ENCODE measurements around the gene APCDD1L. TPM values are rescaled to one million over a fixed set of nuclear protein-coding genes. Genes with fewer than 3 reads are reported as not detected.

APCDD1L gene
- total and polyA plus RNA-seq, 4 donors, result 0.11 to 0.32 (median 0.20) TPM; not detected in 1

GRCh38 chr20:58518896-58519593, 3.8 kb upstream of the APCDD1L start:
- WGBS (ENCODE audit: insufficient coverage), result 92% methylated on average over 4 of the region's 7 CpGs
- Histone ChIP-seq H3K27me3 (ENCODE audit: control insufficient read depth, insufficient read depth, low read length) (peaks cover 26% of the 10 kb centered on the region), H3K4me1 (ENCODE audit: control insufficient read depth, insufficient read depth, low read length) (peaks cover 5% of the 10 kb centered on the region), H3K9me3 (ENCODE audit: control insufficient read depth, insufficient read depth, low read length) (no peaks in the 10 kb centered on the region), H3K4me3 (ENCODE audit: low read depth, low read length) (no peak overlapping the region), H3K27ac (ENCODE audit: low read depth, low read length) (no peak overlapping the region), H3K36me3 (ENCODE audit: control insufficient read depth, insufficient read depth, low read length) (no peaks in the 10 kb centered on the region)
- DNase-seq (ENCODE audit: low read depth in 4 of 6, low spot score in 6 of 6), result no peak

- H3K27me3 ChIP-seq (ENCODE audit: control insufficient read depth, insufficient read depth, low read length), result peaks cover 32% of the 10 kb centered on the region
- DNase-seq (ENCODE audit: low read depth in 4 of 6, low spot score in 6 of 6), result no peak
- 59% methylated on average over 9 of the region's 11 CpGs for WGBS (ENCODE audit: insufficient coverage)
- H3K36me3 ChIP-seq (ENCODE audit: control insufficient read depth, insufficient read depth, low read length), result no peaks in the 10 kb centered on the region
- no peaks in the 10 kb centered on the region for H3K9me3 ChIP-seq (ENCODE audit: control insufficient read depth, insufficient read depth, low read length)
- no peak overlapping the region for H3K4me3 ChIP-seq (ENCODE audit: low read depth, low read length)
- H3K4me1 ChIP-seq (ENCODE audit: control insufficient read depth, insufficient read depth, low read length), result peaks cover 5% of the 10 kb centered on the region
- H3K27ac ChIP-seq (ENCODE audit: low read depth, low read length), result no peak overlapping the region
Observed at GRCh38 chr20:58518387-58518786, 3.2 kb upstream of the APCDD1L start.

GRCh38 chr20:58514321-58515232, 622 bp downstream of the APCDD1L start:
- DNase-seq (ENCODE audit: low read depth in 4 of 6, low spot score in 6 of 6), result no peak
- WGBS (ENCODE audit: insufficient coverage), result 2% methylated on average over 74 of the region's 74 CpGs
- H3K9me3 ChIP-seq (ENCODE audit: control insufficient read depth, insufficient read depth, low read length), result no peaks in the 10 kb centered on the region
- H3K4me3 ChIP-seq (ENCODE audit: low read depth, low read length), result no peak overlapping the region
- H3K27ac ChIP-seq (ENCODE audit: low read depth, low read length), result no peak overlapping the region
- H3K36me3 ChIP-seq (ENCODE audit: control insufficient read depth, insufficient read depth, low read length), result no peaks in the 10 kb centered on the region
- H3K4me1 ChIP-seq (ENCODE audit: control insufficient read depth, insufficient read depth, low read length), result peaks cover 9% of the 10 kb centered on the region
- H3K27me3 ChIP-seq (ENCODE audit: control insufficient read depth, insufficient read depth, low read length), result peaks cover 42% of the 10 kb centered on the region

- peaks cover 9% of the 10 kb centered on the region for H3K4me1 ChIP-seq (ENCODE audit: control insufficient read depth, insufficient read depth, low read length)
- WGBS (ENCODE audit: insufficient coverage), result 66% methylated on average over 17 of the region's 19 CpGs
- H3K4me3 ChIP-seq (ENCODE audit: low read depth, low read length), result no peak overlapping the region
- H3K27ac ChIP-seq (ENCODE audit: low read depth, low read length), result no peak overlapping the region
- H3K36me3 ChIP-seq (ENCODE audit: control insufficient read depth, insufficient read depth, low read length), result no peaks in the 10 kb centered on the region
- no peak for DNase-seq (ENCODE audit: low read depth in 4 of 6, low spot score in 6 of 6)
- H3K27me3 ChIP-seq (ENCODE audit: control insufficient read depth, insufficient read depth, low read length), result peaks cover 42% of the 10 kb centered on the region
- H3K9me3 ChIP-seq (ENCODE audit: control insufficient read depth, insufficient read depth, low read length), result no peaks in the 10 kb centered on the region
Observed at GRCh38 chr20:58513580-58514285, 1.5 kb downstream of the APCDD1L start.

GRCh38 chr20:58512808-58513552, 2.2 kb downstream of the APCDD1L start:
- Histone ChIP-seq H3K27me3 (ENCODE audit: control insufficient read depth, insufficient read depth, low read length) (peaks cover 42% of the 10 kb centered on the region), H3K27ac (ENCODE audit: low read depth, low read length) (no peak overlapping the region), H3K4me1 (ENCODE audit: control insufficient read depth, insufficient read depth, low read length) (peaks cover 9% of the 10 kb centered on the region), H3K4me3 (ENCODE audit: low read depth, low read length) (no peak overlapping the region), H3K9me3 (ENCODE audit: control insufficient read depth, insufficient read depth, low read length) (no peaks in the 10 kb centered on the region), H3K36me3 (ENCODE audit: control insufficient read depth, insufficient read depth, low read length) (no peaks in the 10 kb centered on the region)
- no peak for DNase-seq (ENCODE audit: low read depth in 4 of 6, low spot score in 6 of 6)
- 53% methylated on average over 16 of the region's 17 CpGs for WGBS (ENCODE audit: insufficient coverage)

GRCh38 chr20:58511861-58512260, 3.3 kb downstream of the APCDD1L start:
- Histone ChIP-seq H3K36me3 (ENCODE audit: control insufficient read depth, insufficient read depth, low read length) (no peaks in the 10 kb centered on the region), H3K9me3 (ENCODE audit: control insufficient read depth, insufficient read depth, low read length) (no peaks in the 10 kb centered on the region), H3K4me1 (ENCODE audit: control insufficient read depth, insufficient read depth, low read length) (peaks cover 9% of the 10 kb centered on the region), H3K27ac (ENCODE audit: low read depth, low read length) (no peak overlapping the region), H3K4me3 (ENCODE audit: low read depth, low read length) (no peak overlapping the region), H3K27me3 (ENCODE audit: control insufficient read depth, insufficient read depth, low read length) (peaks cover 39% of the 10 kb centered on the region)
- peak in 1 of 6 donors; percentile 11 for DNase-seq (ENCODE audit: low read depth in 4 of 6, low spot score in 6 of 6)
- 87% methylated on average over 7 of the region's 9 CpGs for WGBS (ENCODE audit: insufficient coverage)

GRCh38 chr20:58511364-58511763, 3.8 kb downstream of the APCDD1L start:
- Histone ChIP-seq H3K27ac (ENCODE audit: low read depth, low read length) (no peak overlapping the region), H3K9me3 (ENCODE audit: control insufficient read depth, insufficient read depth, low read length) (peaks cover 1% of the 10 kb centered on the region), H3K4me1 (ENCODE audit: control insufficient read depth, insufficient read depth, low read length) (peaks cover 9% of the 10 kb centered on the region), H3K4me3 (ENCODE audit: low read depth, low read length) (no peak overlapping the region), H3K36me3 (ENCODE audit: control insufficient read depth, insufficient read depth, low read length) (no peaks in the 10 kb centered on the region), H3K27me3 (ENCODE audit: control insufficient read depth, insufficient read depth, low read length) (peaks cover 39% of the 10 kb centered on the region)
- peak in 1 of 6 donors; percentile 34 for DNase-seq (ENCODE audit: low read depth in 4 of 6, low spot score in 6 of 6)
- no CpG with 5 or more reads among the region's 4 CpGs for WGBS (ENCODE audit: insufficient coverage)

GRCh38 chr20:58510921-58511320, 4.3 kb downstream of the APCDD1L start:
- DNase-seq (ENCODE audit: low read depth in 4 of 6, low spot score in 6 of 6), result no peak
- peaks cover 36% of the 10 kb centered on the region for H3K27me3 ChIP-seq (ENCODE audit: control insufficient read depth, insufficient read depth, low read length)

More at GRCh38 chr20:58510921-58511320, 4.3 kb downstream of the APCDD1L start:
- no peak overlapping the region for H3K4me3 ChIP-seq (ENCODE audit: low read depth, low read length)
- H3K4me1 ChIP-seq (ENCODE audit: control insufficient read depth, insufficient read depth, low read length), result peaks cover 9% of the 10 kb centered on the region
- no peak overlapping the region for H3K27ac ChIP-seq (ENCODE audit: low read depth, low read length)
- no peaks in the 10 kb centered on the region for H3K36me3 ChIP-seq (ENCODE audit: control insufficient read depth, insufficient read depth, low read length)
- peaks cover 1% of the 10 kb centered on the region for H3K9me3 ChIP-seq (ENCODE audit: control insufficient read depth, insufficient read depth, low read length)
- 93% methylated on average over 2 of the region's 2 CpGs for WGBS (ENCODE audit: insufficient coverage)

Measured in spinal cord (tissue), 10 donors.